Stimulated activated effector memory CD8-positive, alpha-beta T cell treated with anti-CD3 and anti-CD28 coated beads, Interleukin-12 subunit alpha, Interleukin-12 subunit beta, amount 100 ng/mL, for 72 hours (primary cell): ENCODE data around the gene ASL.
"Not testable (repeated sequence)": the region's sequence is repeated elsewhere in the genome, so short reads cannot be mapped to it uniquely, and the experiment has no call there.

Experiments
- ATAC-seq: fragments of 150-1000 bp; cut with Tn5 transposase; 2 replicates; pipeline ENCODE4 v1.10.0; 2021
- DNase-seq, 2 donors: peaks; one replicate each; pipeline ENCODE4 v3.0.0; 2021 to 2022; ENCODE audit warnings: low spot score in 2 of 2
- H3K27ac Mint-ChIP-seq: one replicate; pipeline ENCODE4 v1.8.0; 2022; ENCODE audit warnings: mild to moderate bottlenecking, mixed read lengths
- H3K36me3 Mint-ChIP-seq: one replicate; pipeline ENCODE4 v1.8.0; 2022; ENCODE audit warnings: mild to moderate bottlenecking, mixed read lengths
- H3K4me1 Mint-ChIP-seq: one replicate; pipeline ENCODE4 v1.8.0; 2022; ENCODE audit warnings: mixed read lengths
- H3K4me3 Mint-ChIP-seq: one replicate; pipeline ENCODE4 v1.8.0; 2022; ENCODE audit warnings: mild to moderate bottlenecking, mixed read lengths
- H3K9me3 Mint-ChIP-seq: one replicate; pipeline ENCODE4 v1.8.0; 2022; ENCODE audit warnings: mixed read lengths

ASL gene

GRCh38 chr7:66099551-66100407 is 24.2 kb downstream of the ASL start:
- no peaks in the 10 kb centered on the region for H3K9me3 Mint-ChIP-seq
- peaks cover 13% of the 10 kb centered on the region for H3K4me1 Mint-ChIP-seq
- peak in 1 of 2 donors; percentile 61 for DNase-seq
- ATAC-seq = peak; percentile 88
- H3K27ac Mint-ChIP-seq = peak overlapping the region; percentile 94
- no peaks in the 10 kb centered on the region for H3K36me3 Mint-ChIP-seq
- peak overlapping the region; percentile 68 for H3K4me3 Mint-ChIP-seq

GRCh38 chr7:66100408-66101050 is 24.9 kb downstream of the ASL start:
- Mint-ChIP-seq H3K27ac (peak overlapping the region; percentile 94), H3K9me3 (no peaks in the 10 kb centered on the region), H3K4me3 (peak overlapping the region; percentile 68), H3K36me3 (no peaks in the 10 kb centered on the region), H3K4me1 (peaks cover 13% of the 10 kb centered on the region)
- no peak for DNase-seq
- no peak for ATAC-seq

GRCh38 chr7:66102168-66102567 is 26.5 kb downstream of the ASL start:
- H3K9me3 Mint-ChIP-seq, H3K36me3 Mint-ChIP-seq, DNase-seq, ATAC-seq, H3K4me3 Mint-ChIP-seq, H3K27ac Mint-ChIP-seq: not testable (repeated sequence)
- peaks cover 13% of the 10 kb centered on the region for H3K4me1 Mint-ChIP-seq

GRCh38 chr7:66103994-66104393 is 28.4 kb downstream of the ASL start:
- not testable (repeated sequence) for DNase-seq, H3K36me3 Mint-ChIP-seq, H3K9me3 Mint-ChIP-seq, H3K27ac Mint-ChIP-seq, H3K4me3 Mint-ChIP-seq, ATAC-seq
- peaks cover 13% of the 10 kb centered on the region for H3K4me1 Mint-ChIP-seq

GRCh38 chr7:66105263-66105748 is 29.7 kb downstream of the ASL start:
- Mint-ChIP-seq H3K4me3 (no peak overlapping the region), H3K9me3 (no peaks in the 10 kb centered on the region), H3K27ac (no peak overlapping the region), H3K4me1 (peaks cover 2% of the 10 kb centered on the region), H3K36me3 (no peaks in the 10 kb centered on the region)
- ATAC-seq (no peak), DNase-seq (no peak)

- H3K27ac Mint-ChIP-seq, DNase-seq, ATAC-seq, H3K36me3 Mint-ChIP-seq, H3K4me1 Mint-ChIP-seq, H3K9me3 Mint-ChIP-seq, H3K4me3 Mint-ChIP-seq: not testable (repeated sequence)
Observed at GRCh38 chr7:66108410-66108809, 32.8 kb downstream of the ASL start.

- Mint-ChIP-seq H3K27ac (no peak overlapping the region), H3K4me1 (peaks cover 11% of the 10 kb centered on the region), H3K4me3 (no peak overlapping the region), H3K36me3 (peaks cover 14% of the 10 kb centered on the region), H3K9me3 (no peaks in the 10 kb centered on the region)
- ATAC-seq (no peak), DNase-seq (no peak)
Observed at GRCh38 chr7:66110856-66111255, 35.2 kb downstream of the ASL start.

GRCh38 chr7:66114743-66115649 is 39.4 kb downstream of the ASL start, which contains the start of gene CRCP:
Gene CRCP (plus strand): TSS chr7:66114847. CDS start chr7:66114963, 116 bp downstream.
- peak; percentile 90 for ATAC-seq
- peak; percentile 66 to 89 for DNase-seq
- Mint-ChIP-seq H3K27ac (peak within 1 kb of the TSS; percentile 98), H3K36me3 (peaks cover 37% of the 10 kb centered on the region), H3K9me3 (no peaks in the 10 kb centered on the region), H3K4me1 (peaks cover 44% of the 10 kb centered on the region), H3K4me3 (peak within 1 kb of the TSS; percentile 97)

- peak overlapping the region; percentile 7 for H3K4me3 Mint-ChIP-seq
- peak overlapping the region; percentile 98 for H3K27ac Mint-ChIP-seq
- not testable (repeated sequence) for DNase-seq, H3K9me3 Mint-ChIP-seq
- H3K36me3 Mint-ChIP-seq = peaks cover 54% of the 10 kb centered on the region
- H3K4me1 Mint-ChIP-seq = peaks cover 44% of the 10 kb centered on the region
- ATAC-seq = peak; percentile 27
Observed at GRCh38 chr7:66116680-66117420, 41.2 kb downstream of the ASL start.

- H3K36me3 Mint-ChIP-seq = peaks cover 62% of the 10 kb centered on the region
- DNase-seq (no peak), ATAC-seq (peak; percentile 61)
- peaks cover 44% of the 10 kb centered on the region for H3K4me1 Mint-ChIP-seq
- H3K9me3 Mint-ChIP-seq = no peaks in the 10 kb centered on the region
- H3K4me3 Mint-ChIP-seq = peak overlapping the region; percentile 7
- peak overlapping the region; percentile 10 for H3K27ac Mint-ChIP-seq
Observed at GRCh38 chr7:66118603-66119002, 43.0 kb downstream of the ASL start.

GRCh38 chr7:66119245-66119850 is 43.7 kb downstream of the ASL start:
- Mint-ChIP-seq H3K36me3 (peaks cover 62% of the 10 kb centered on the region), H3K9me3 (no peaks in the 10 kb centered on the region), H3K4me3 (no peak overlapping the region), H3K4me1 (peaks cover 46% of the 10 kb centered on the region), H3K27ac (peak overlapping the region; percentile 10)
- ATAC-seq = no peak
- DNase-seq = no peak

- DNase-seq (no peak), ATAC-seq (no peak)
- Mint-ChIP-seq H3K36me3 (peaks cover 43% of the 10 kb centered on the region), H3K9me3 (no peaks in the 10 kb centered on the region), H3K4me1 (peaks cover 40% of the 10 kb centered on the region), H3K27ac (no peak overlapping the region), H3K4me3 (no peak overlapping the region)
Observed at GRCh38 chr7:66123175-66123528, 47.5 kb downstream of the ASL start.

GRCh38 chr7:66124569-66124861 is 48.9 kb downstream of the ASL start:
- H3K27ac Mint-ChIP-seq = peak overlapping the region; percentile 70
- not testable (repeated sequence) for H3K9me3 Mint-ChIP-seq, H3K4me3 Mint-ChIP-seq, DNase-seq, ATAC-seq
- H3K4me1 Mint-ChIP-seq = peaks cover 27% of the 10 kb centered on the region
- peaks cover 44% of the 10 kb centered on the region for H3K36me3 Mint-ChIP-seq

- H3K4me3 Mint-ChIP-seq = peak overlapping the region; percentile 33
Observed at GRCh38 chr7:66125052-66125694, 49.6 kb downstream of the ASL start.

More at GRCh38 chr7:66125052-66125694, 49.6 kb downstream of the ASL start:
- Mint-ChIP-seq H3K4me1 (peaks cover 27% of the 10 kb centered on the region), H3K27ac (peak overlapping the region; percentile 70), H3K9me3 (no peaks in the 10 kb centered on the region), H3K36me3 (peaks cover 50% of the 10 kb centered on the region)
- DNase-seq = no peak
- no peak for ATAC-seq
